GM12878 (cell line): ENCODE data around the gene ZNF407. TPM values are rescaled to one million over a fixed set of nuclear protein-coding genes. Genes with fewer than 3 reads are reported as not detected.

ENCODE experiments used
- ATAC-seq: fragments of 200-7000 bp; cut with Tn5 transposase; 3 replicates; pipeline ENCODE4 v1.9.1; 2020; ENCODE audit warnings: mild to moderate bottlenecking, moderate library complexity
- BruUV-seq: library from RNA; stranded (reverse); fragments of 400-500 nt; replicated peaks from 2 replicates; lab custom pipeline; 2021; lab: Mats Ljungman, UMichigan
- CTCF ChIA-PET: fragments of 300-600 bp; sonication (Branson Sonifier 250); formaldehyde crosslinking; extraction: SDS; loops from one replicate; lab custom pipeline; 2021; ENCODE audit warnings: inconsistent platforms; lab: Yijun Ruan, JAX
- POLR2A ChIA-PET: fragments of 350-600 bp; formaldehyde crosslinking; extraction: SDS; loops from one replicate; lab custom pipeline; 2021; ENCODE audit warnings: inconsistent platforms; lab: Charles Lee
- RAD21 ChIA-PET: fragments of 300-600 bp; sonication (Branson Sonifier 250); formaldehyde crosslinking; loops from one replicate; lab custom pipeline; 2023; ENCODE audit warnings: antibody characterized with exemption; ENCODE audit not compliant: unreplicated experiment; lab: Charles Lee
- SMC1A ChIA-PET: fragments of 300-600 bp; sonication (Branson Sonifier 250); formaldehyde crosslinking; loops from one replicate; lab custom pipeline; 2023; ENCODE audit not compliant: unreplicated experiment, uncharacterized antibody; lab: Charles Lee
- DNase-seq: peaks from one replicate; pipeline ENCODE4 v3.0.0-alpha.2; 2011; ENCODE audit warnings: low read depth, low spot score
- FAIRE-seq: peaks from 3 replicates; lab custom pipeline; 2011; peaks lifted over from hg19 to GRCh38; lab: Jason Lieb, UNC
- H2AFZ ChIP-seq: 2 replicates; pipeline ENCODE4 v1.6.0; 2011; ENCODE audit warnings: low read depth, low read length, control low read depth; ENCODE audit not compliant: control insufficient read depth
- H3K27ac ChIP-seq: 2 replicates; pipeline ENCODE4 v1.5.1; 2011; ENCODE audit warnings: control low read depth; ENCODE audit not compliant: control insufficient read depth, insufficient read depth
- H3K27me3 ChIP-seq, 2 experiments: replicated peaks in 1 of 2; 2 replicates each; pipeline versions ENCODE4 v1.6.0 to v1.6.1; 2011; ENCODE audit warnings: low read length in 1 of 2; ENCODE audit not compliant: control insufficient read depth in 2 of 2, insufficient read depth in 2 of 2
- H3K36me3 ChIP-seq, 2 experiments: 2 replicates each; pipeline ENCODE4 v1.5.1; 2011; ENCODE audit warnings: low read length in 1 of 2; ENCODE audit not compliant: control insufficient read depth in 2 of 2, insufficient read depth in 2 of 2
- H3K4me1 ChIP-seq: 2 replicates; pipeline ENCODE4 v1.6.1; 2011; ENCODE audit warnings: mild to moderate bottlenecking, low read length, moderate library complexity, mixed read lengths; ENCODE audit not compliant: control insufficient read depth, insufficient read depth
- H3K4me2 ChIP-seq: 2 replicates; pipeline ENCODE4 v1.6.0; 2011; ENCODE audit warnings: control low read depth; ENCODE audit not compliant: control insufficient read depth, insufficient read depth
- H3K4me3 ChIP-seq: fragments of 200-600 bp; sonication (generic); 2 replicates; pipeline ENCODE4 v1.5.1; 2016
- H3K79me2 ChIP-seq: 2 replicates; pipeline ENCODE4 v1.6.0; 2011; ENCODE audit warnings: low read length; ENCODE audit not compliant: control insufficient read depth, insufficient read depth
- H3K9ac ChIP-seq: 2 replicates; pipeline ENCODE4 v1.8.0; 2011; ENCODE audit warnings: low read length, control low read depth, mixed read lengths; ENCODE audit not compliant: control insufficient read depth, insufficient read depth
- H3K9me3 ChIP-seq: replicated peaks from 3 replicates; pipeline ENCODE4 v1.5.1; 2011; ENCODE audit warnings: mild to moderate bottlenecking, low read length; ENCODE audit not compliant: control insufficient read depth, insufficient read depth
- H4K20me1 ChIP-seq: 2 replicates; pipeline ENCODE4 v1.6.0; 2011; ENCODE audit not compliant: control insufficient read depth, insufficient read depth
- CBFB ChIP-seq: IDR thresholded peaks from 2 replicates; pipeline ENCODE4 v1.6.1; 2016; ENCODE audit warnings: antibody characterized with exemption, low read depth
- CEBPB ChIP-seq, 2 experiments: fragments of 150-350 bp in 1 of 2; IDR thresholded peaks; 2 replicates each; pipeline ENCODE4 v1.6.1; 2012 to 2014; ENCODE audit warnings: low read depth in 2 of 2, low read length in 2 of 2, borderline replicate concordance in 1 of 2, inconsistent platforms in 1 of 2
- CREM ChIP-seq: IDR thresholded peaks from 2 replicates; pipeline ENCODE4 v1.6.1; 2014; ENCODE audit warnings: antibody characterized with exemption, low read depth
- E4F1 ChIP-seq: fragments of 450-650 bp; IDR thresholded peaks from 2 replicates; pipeline ENCODE4 v1.6.1; 2018; ENCODE audit warnings: borderline replicate concordance, mild to moderate bottlenecking; ENCODE audit not compliant: partially characterized antibody
- GATAD2B ChIP-seq: fragments of 450-650 bp; conservative IDR thresholded peaks from 2 replicates; pipeline ENCODE4 v1.6.1; 2017; ENCODE audit warnings: low read depth, mild to moderate bottlenecking, moderate library complexity
- HCFC1 ChIP-seq: fragments of 150-350 bp; IDR thresholded peaks from 2 replicates; pipeline ENCODE4 v1.6.1; 2014; ENCODE audit warnings: low read length
- RBBP5 ChIP-seq: fragments of 200-600 bp; sonication (generic); conservative IDR thresholded peaks from 2 replicates; pipeline ENCODE4 v1.6.1; 2016
- RELA ChIP-seq: fragments of 450-650 bp; IDR thresholded peaks from 2 replicates; pipeline ENCODE4 v1.8.0; 2014; ENCODE audit warnings: borderline replicate concordance; ENCODE audit not compliant: partially characterized antibody
- RUNX3 ChIP-seq: IDR thresholded peaks from 2 replicates; pipeline ENCODE4 v1.6.1; 2012; ENCODE audit warnings: low read length, inconsistent platforms
- SIN3A ChIP-seq: IDR thresholded peaks from 2 replicates; pipeline ENCODE4 v1.6.1; 2012; ENCODE audit warnings: low read depth, low read length, improper control_type of control experiment
- SMARCA5 ChIP-seq: fragments of 450-650 bp; IDR thresholded peaks from 2 replicates; pipeline ENCODE4 v1.6.1; 2017; ENCODE audit warnings: mild to moderate bottlenecking
- SP1 ChIP-seq: IDR thresholded peaks from one replicate; pipeline ENCODE4 v1.6.1; 2011; ENCODE audit warnings: low read depth, low read length
- STAT1 ChIP-seq: fragments of 450-650 bp; conservative IDR thresholded peaks from 2 replicates; pipeline ENCODE4 v1.6.1; 2014; ENCODE audit warnings: antibody characterized with exemption, mild to moderate bottlenecking
- STAT3 ChIP-seq: IDR thresholded peaks from 2 replicates; pipeline ENCODE4 v1.6.1; 2011; ENCODE audit warnings: low read depth, low read length, improper control_type of control experiment
- TCF3 ChIP-seq: IDR thresholded peaks from 2 replicates; pipeline ENCODE4 v1.6.1; 2012; ENCODE audit warnings: low read depth, mild to moderate bottlenecking, low read length, borderline replicate concordance; ENCODE audit not compliant: insufficient read depth
- TCF7 ChIP-seq: IDR thresholded peaks from 2 replicates; pipeline ENCODE4 v1.6.1; 2014; ENCODE audit warnings: antibody characterized with exemption, borderline replicate concordance
- YY1 ChIP-seq: IDR thresholded peaks from 2 replicates; pipeline ENCODE4 v1.6.1; 2011; ENCODE audit warnings: low read depth, mild to moderate bottlenecking, low read length
- ZNF207 ChIP-seq: fragments of 450-650 bp; IDR thresholded peaks from 2 replicates; pipeline ENCODE4 v1.6.1; 2014; ENCODE audit warnings: antibody characterized with exemption, mild to moderate bottlenecking, borderline replicate concordance
- ZSCAN29 ChIP-seq: fragments of 450-650 bp; IDR thresholded peaks from 2 replicates; pipeline ENCODE4 v1.6.1; 2017; ENCODE audit warnings: mild to moderate bottlenecking, moderate library complexity
- WGBS: methylation state at CpG from one replicate; pipeline ENCODE4 v1.1.6; 2016; ENCODE audit warnings: low lambda C conversion rate; ENCODE audit not compliant: insufficient replicate concordance, insufficient coverage; ENCODE audit errors: missing lambda C conversion rate; 5-methylcytosine and 5-hydroxymethylcytosine counted together
- in situ Hi-C: fragments of 300-500 bp; cut with MboI; formaldehyde crosslinking; loops from 9 replicates; pipeline ENCODE4 v1.14.3; 2018; ENCODE audit warnings: mixed read lengths
- intact Hi-C: fragments of 100-400 bp; cut with micrococcal nuclease; formaldehyde crosslinking; loops from one replicate; pipeline ENCODE4 v1.14.2; 2022; ENCODE audit not compliant: unreplicated experiment
- polyA plus RNA-seq, 11 experiments: library from polyadenylated mRNA; depleted of rRNA in 4 of 11; unstranded in 6 of 11; stranded (reverse) in 5 of 11; fragments of >200 nt; fragmentation: Nextera tagmentation in 4 of 11; fragmentation: Illumina TruSeq in 1 of 11; extraction: Ambion mirVana in 4 of 11; extraction: Trizol in 1 of 11; gene quantifications; 1 replicate in 1 of 11; 2 replicates in 10 of 11; pipeline versions ENCODE4 v1.2.1 to v1.2.3, GENCODE V29; 2011 to 2016; ENCODE audit warnings: inconsistent platforms in 2 of 11, missing spikeins in 2 of 11, low read depth in 1 of 11
- total RNA-seq, 4 experiments: library from RNA; depleted of rRNA in 3 of 4; stranded (reverse); fragments of >200 nt in 3 of 4; fragmentation: Illumina TruSeq in 1 of 4; extraction: Trizol in 1 of 4; gene quantifications; 2 replicates each; pipeline versions ENCODE4 v1.2.1 to v1.2.3, GENCODE V29; 2013 to 2021

Gene ZNF407
- total and polyA plus RNA-seq, 10 of the 15 experiments (the other 5 are each of a cell fraction or from before 2014, with no cell fraction given) = 0.69 to 11.6 (median 5.3) TPM

GRCh38 chr18:74799542-74799941, 201.9 kb downstream of the ZNF407 start:
- Histone ChIP-seq H3K27me3 (no peaks in the 10 kb centered on the region), H3K27ac (no peak overlapping the region), H3K9me3 (no peaks in the 10 kb centered on the region), H3K79me2 (no peaks in the 10 kb centered on the region), H2AFZ (no peak overlapping the region), H3K9ac (no peak overlapping the region), H3K36me3 (no peaks in the 10 kb centered on the region), H3K4me3 (no peak overlapping the region), H3K4me1 (peaks cover 16% of the 10 kb centered on the region; the same call in 1 of the 2 replicates), H4K20me1 (no peaks in the 10 kb centered on the region), H3K4me2 (no peak overlapping the region)
- no TSS peak for BruUV-seq
- FAIRE-seq (no peak), ATAC-seq (no peak), DNase-seq (no peak)
- TF ChIP-seq TCF7 (no peak), YY1 (no peak), CREM (no peak), CEBPB (IDR thresholded peaks at IDR 0.05; ENCODE audit: borderline replicate concordance in 1 of 2, low read depth in 2 of 2, low read length in 2 of 2) (no peak), SMARCA5 (no peak), HCFC1 (no peak), RBBP5 (no peak), STAT1 (no peak), SIN3A (no peak), SP1 (no peak)
- CTCF ChIA-PET = no interaction called here
- SMC1A ChIA-PET = no interaction called here
- RAD21 ChIA-PET = no interaction called here
- intact Hi-C loops = loop anchor here (10.0 kb wide), 1 partner anchor 405 kb away; the partner anchor contains the start of gene PTGR3
- POLR2A ChIA-PET = no interaction called here
- WGBS = 100% methylated on average over 2 of the region's 2 CpGs
- in situ Hi-C loops = no loop called here

- in situ Hi-C loops = no loop called here
- H2AFZ ChIP-seq = no peak overlapping the region
- no peaks in the 10 kb centered on the region for H4K20me1 ChIP-seq
- BruUV-seq = no TSS peak
- no peak for DNase-seq
- FAIRE-seq = no peak
- TF ChIP-seq CBFB (no peak), GATAD2B (no peak), STAT3 (no peak), RELA (no peak), TCF3 (no peak), RUNX3 (no peak), SP1 (no peak), ZSCAN29 (no peak), ZNF207 (no peak), E4F1 (no peak)
- H3K36me3 ChIP-seq = no peaks in the 10 kb centered on the region
- no peak overlapping the region for H3K27ac ChIP-seq
- POLR2A ChIA-PET = no interaction called here
- no peaks in the 10 kb centered on the region for H3K9me3 ChIP-seq
- no peak overlapping the region for H3K4me3 ChIP-seq
- H3K79me2 ChIP-seq = no peaks in the 10 kb centered on the region
- RAD21 ChIA-PET = no interaction called here
- CTCF ChIA-PET = no interaction called here
- no peak overlapping the region for H3K9ac ChIP-seq
- no peaks in the 10 kb centered on the region for H3K27me3 ChIP-seq
- no peak for ATAC-seq
- intact Hi-C loops = no loop called here
- H3K4me2 ChIP-seq = no peak overlapping the region
- SMC1A ChIA-PET = no interaction called here
- H3K4me1 ChIP-seq = peaks cover 18% of the 10 kb centered on the region; the same call in 1 of the 2 replicates
These were observed 202.4 kb downstream of the ZNF407 start for GRCh38 chr18:74800098-74800497.
